CD4-positive, alpha-beta T cell treated with Interleukin-6 for 4 hours (primary cell): ENCODE data around the gene DCHS2.

Experiments
- DNase-seq: peaks from one replicate; pipeline ENCODE4 v3.0.0-alpha.2; 2020; ENCODE audit warnings: mixed read lengths

DCHS2 gene

DNA sequence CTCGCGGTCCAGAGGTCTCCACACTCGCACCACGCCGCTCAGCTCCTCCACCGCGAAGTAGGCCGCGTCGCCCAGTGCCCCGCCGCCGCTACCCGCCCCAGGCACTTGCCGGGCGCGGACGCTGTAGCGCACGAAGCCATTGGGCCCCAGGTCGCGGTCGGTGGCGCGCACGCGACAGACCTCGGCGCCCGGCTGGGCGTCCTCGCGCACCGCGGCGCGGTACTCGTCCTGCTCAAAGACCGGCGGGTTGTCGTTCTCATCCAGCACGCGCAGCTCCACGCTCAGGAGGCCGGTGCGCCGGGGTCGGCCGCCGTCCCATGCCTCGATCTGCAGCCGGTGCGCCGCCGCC lies 1.4 kb downstream of the DCHS2 start:
- DNase-seq, result no peak

DNA sequence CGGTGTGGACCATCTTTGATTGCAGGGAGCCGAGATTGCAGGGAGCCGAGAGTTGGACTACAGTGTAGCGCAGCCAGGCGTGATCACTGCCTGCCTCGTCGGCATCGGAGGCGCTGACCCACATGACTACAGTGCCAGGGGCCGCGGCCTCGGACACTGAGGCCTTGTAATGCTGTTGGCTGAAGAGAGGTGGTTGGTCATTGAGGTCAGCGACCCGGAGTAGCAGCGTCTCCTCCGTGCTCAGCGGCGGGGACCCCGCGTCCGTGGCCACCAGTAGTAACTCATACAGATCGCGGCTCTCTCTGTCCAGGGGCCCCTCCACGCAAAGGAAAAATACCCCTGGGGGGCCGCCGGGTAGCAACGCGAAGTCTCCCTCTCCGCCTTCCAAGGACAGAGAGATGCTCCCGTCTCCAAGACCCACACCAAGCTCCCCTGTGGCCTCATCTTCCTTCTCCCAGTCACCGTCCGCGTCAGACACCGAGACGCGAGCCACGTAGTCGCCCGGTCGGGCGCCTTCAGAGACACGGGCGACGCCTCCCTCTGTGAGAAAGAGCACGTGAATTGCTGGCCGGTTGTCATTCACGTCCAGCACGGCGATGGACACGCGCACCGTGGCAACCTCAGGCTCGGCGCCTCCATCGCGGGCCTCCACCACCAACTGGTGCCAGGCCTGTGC lies 1.9 kb downstream of the DCHS2 start:
- DNase-seq, result no peak

GRCh38 chr4:154487145-154487544 lies 4.5 kb downstream of the DCHS2 start:
- no peak for DNase-seq

- DNase-seq, result no peak
Observed at GRCh38 chr4:154485127-154485773, 6.3 kb downstream of the DCHS2 start.

- no peak for DNase-seq
Observed at GRCh38 chr4:154478547-154478946, 13.1 kb downstream of the DCHS2 start.

DNA sequence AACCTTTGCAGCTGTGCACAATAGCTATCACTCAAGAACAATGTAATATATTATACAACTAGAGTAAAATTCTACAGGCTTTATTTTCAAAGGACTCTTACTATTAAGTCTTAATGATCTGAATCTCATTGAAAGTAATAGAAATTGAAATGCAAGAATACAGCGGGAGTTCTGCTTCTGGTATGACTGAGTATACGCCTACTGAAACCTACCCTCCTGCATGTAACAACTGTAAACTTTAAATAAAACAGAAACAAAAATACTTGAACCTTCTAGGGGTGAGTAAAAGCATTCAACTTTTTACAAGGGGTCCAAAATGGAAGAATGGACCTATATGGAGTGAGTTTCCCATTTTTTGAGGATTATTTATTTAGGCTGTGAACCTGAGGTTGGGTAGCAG lies 13.5 kb downstream of the DCHS2 start:
- no peak for DNase-seq

GRCh38 chr4:154476232-154476631 lies 15.4 kb downstream of the DCHS2 start:
- DNase-seq, result no peak

DNA sequence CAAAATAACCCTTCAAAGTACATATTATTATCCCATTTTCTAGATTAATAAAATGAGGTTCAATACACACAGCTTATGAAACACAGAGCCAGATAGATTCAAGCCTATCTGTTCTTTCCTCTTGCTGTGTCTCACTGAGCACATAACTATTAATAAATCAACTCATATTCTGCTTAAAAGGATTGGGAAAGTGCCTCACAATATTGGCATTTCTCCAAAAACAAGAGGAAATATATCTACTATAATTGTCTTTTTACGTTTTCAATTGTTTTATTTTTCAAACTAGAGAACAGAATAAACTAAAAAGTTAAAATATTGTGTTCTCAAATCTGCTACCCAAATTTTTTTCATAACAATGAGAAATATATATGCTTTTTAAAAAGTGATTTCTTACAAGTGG lies 15.8 kb downstream of the DCHS2 start:
- DNase-seq, result no peak

DNA sequence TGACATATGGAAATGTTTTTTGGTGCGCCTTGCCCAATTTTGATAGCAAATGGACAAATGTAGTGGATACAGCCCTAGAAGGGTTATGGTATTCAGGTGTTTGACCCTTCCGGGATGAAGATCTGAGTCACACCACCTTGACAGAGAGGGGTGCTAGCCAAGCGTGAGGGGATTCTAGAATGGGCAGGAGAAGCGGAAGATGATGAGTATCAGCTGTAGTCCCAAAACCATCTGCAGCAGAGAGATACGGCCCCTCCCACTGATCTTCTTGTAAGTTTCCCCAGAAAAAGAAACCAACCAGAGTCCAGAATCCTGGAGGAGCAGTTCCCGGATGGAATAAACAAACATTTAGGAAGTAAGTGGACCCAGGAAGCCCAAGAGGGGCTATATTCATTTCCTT lies 18.1 kb downstream of the DCHS2 start:
- DNase-seq, result no peak

DNA sequence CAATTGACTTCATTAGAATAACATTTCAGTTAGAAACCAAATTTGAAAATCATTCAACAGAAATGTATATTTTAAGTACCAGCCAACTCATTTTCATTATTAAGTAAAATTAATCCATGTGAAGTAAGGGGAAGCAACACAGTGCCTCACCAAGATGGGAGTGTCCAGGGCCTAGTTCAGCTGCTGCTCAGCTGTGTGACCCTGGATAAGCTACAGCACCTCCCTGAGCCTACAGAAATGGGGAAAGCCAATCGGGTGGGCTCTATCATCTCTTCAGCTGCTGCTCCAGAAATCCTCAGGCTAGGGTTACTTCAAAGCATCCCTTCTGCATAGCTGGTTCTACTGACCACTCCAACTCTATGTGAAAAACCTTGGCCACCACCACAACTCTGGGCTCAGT lies 18.7 kb downstream of the DCHS2 start:
- DNase-seq, result no peak

DNA sequence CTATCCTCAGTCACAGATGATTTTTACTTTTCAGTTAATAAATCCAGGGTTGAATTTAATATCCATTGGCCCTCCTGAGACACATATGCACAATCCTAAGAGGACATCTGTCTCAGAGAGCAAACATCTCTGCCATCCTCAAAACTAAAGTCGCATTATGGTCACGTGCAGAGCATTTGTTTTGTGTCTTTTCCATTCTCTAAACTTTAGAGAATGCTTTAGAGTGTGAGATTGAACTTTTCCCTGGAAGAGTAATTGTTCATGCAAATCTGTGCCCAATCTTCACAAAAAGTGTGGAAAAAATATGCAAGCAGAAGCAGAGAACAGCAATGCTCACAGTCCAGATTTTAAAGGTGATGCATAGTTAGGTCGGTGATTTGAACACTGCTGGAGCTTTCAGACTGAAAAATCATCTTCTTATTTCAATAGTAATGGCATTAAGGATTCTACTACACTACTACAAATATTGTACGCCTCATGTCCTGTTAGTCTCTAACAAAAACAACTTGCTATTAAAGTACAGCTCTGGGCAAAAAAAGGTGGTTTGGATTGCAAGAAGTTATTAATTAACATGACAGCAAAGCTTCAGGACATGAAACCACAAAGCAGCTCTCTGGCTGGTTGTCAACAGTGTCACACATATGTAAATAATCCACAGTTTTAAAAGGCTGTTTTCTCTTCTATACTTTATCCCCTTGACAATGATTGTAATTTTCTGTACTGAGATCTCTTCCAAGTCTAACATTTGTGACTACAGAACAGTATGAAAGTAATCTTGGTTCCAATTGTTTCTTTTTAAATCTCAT lies 19.9 kb downstream of the DCHS2 start:
- no peak for DNase-seq

DNA sequence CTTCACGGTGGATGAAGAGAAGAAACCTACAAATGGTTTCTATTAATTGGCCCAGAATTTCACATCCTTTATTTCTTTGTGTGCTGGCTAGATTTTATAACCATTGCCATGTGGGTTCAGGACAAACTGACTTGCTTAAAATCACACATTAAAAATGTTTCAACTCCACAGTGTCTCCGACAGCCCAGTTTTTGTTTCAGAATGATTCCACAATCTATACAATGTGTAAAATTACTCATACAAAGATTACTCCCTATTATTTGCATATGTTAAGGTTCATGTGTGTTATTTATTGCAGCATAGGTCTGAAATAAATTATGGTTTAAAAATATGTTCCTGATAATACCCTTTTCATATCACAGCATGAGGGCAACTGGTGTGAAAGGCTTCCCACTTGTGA lies 20.6 kb downstream of the DCHS2 start:
- no peak for DNase-seq

DNA sequence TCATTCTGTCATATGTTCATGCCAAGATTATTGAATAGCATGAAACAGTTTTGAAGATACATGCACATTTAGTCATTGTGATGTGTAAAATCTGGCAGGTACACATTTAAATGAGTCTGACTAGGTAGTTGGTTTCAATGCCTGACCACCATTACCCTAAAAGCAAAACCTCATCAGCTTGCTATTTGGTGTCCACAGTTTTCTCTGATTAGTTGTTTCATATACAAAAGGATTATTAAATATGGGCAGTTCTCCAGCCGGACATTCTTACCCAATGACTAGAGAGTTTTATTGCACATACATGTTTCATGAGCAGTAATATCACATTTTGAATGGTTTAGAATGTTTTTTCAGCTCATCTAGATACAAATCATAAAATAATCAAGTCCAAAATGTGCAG lies 23.7 kb downstream of the DCHS2 start:
- DNase-seq, result no peak

- no peak for DNase-seq
Observed at GRCh38 chr4:154466336-154466735, 25.3 kb downstream of the DCHS2 start.

GRCh38 chr4:154465085-154465484 lies 26.5 kb downstream of the DCHS2 start:
- no peak for DNase-seq

- DNase-seq, result no peak
Observed at GRCh38 chr4:154464654-154465053, 26.9 kb downstream of the DCHS2 start.

GRCh38 chr4:154462081-154462810 lies 29.4 kb downstream of the DCHS2 start:
- DNase-seq, result no peak

DNA sequence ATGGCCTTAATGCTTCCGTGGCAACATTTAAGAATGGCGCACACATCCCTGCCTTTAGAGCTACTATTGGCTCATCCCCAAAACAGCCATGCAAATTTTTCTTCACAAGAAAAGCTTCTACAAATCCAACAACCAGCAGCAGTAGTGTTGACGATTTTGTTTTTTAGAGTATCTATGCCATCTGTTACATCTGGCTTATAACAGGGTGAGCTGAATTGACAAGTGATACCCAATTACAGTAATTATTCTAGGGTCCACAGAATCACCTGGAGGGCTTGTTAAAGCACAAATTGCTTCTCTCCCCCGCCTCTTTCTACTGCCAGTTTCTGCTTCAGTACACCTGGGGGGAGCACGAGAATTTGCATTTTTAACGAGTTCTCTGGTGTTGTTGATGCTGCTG lies 34.1 kb downstream of the DCHS2 start:
- DNase-seq, result no peak

DNA sequence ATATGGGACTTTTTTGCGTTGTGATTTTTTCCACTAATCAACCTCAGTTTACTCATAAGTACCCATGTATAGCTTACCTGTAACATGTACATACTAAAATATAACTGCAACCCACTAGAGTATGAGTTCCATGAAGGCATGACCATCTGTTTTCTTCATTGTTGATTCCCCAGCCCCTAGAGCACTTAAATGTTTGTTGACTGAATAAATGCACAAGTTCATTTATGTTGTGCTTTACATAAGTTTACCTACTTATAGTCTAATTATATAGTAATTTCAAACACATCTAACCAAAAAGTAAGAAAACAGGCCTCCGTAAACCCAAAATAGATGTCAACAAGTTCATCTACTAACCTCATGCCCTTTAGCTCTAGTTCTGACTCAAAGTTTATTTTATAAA lies 34.7 kb downstream of the DCHS2 start:
- no peak for DNase-seq

DNA sequence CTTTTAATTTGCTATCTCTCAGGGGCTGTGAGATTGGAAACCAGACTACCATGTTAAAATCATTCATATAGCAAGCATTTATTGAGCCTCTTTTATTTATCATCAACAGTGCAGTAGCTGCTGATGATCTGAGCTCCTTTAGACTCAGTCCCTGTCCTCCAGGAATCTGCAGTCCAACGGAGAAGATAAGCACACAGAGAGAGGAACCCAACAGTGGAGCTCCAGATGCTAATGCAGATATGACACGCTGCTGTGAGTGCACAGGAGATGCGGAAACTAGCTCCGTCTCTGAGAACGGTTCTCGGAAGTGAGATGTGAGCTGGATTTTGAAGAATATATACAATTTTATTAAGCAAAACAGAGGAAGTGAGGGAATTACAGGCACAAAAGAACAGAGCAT lies 35.4 kb downstream of the DCHS2 start:
- no peak for DNase-seq

GRCh38 chr4:154455111-154455510 lies 36.5 kb downstream of the DCHS2 start:
- DNase-seq, result no peak

GRCh38 chr4:154454710-154455109 lies 36.9 kb downstream of the DCHS2 start:
- DNase-seq, result no peak

GRCh38 chr4:154452798-154453346 lies 38.7 kb downstream of the DCHS2 start:
- no peak for DNase-seq
